Measurements from ENCODE around the gene RPS18.
A peak's percentile ranks its signal among the peaks of the same experiment; 100 is the strongest.
"Not testable (repeated sequence)": the region's sequence is repeated elsewhere in the genome, so short reads cannot be mapped to it uniquely, and the experiment has no call there.

The RPS18 gene

GRCh38 chr6:33251395-33252012, 20.4 kb upstream of the RPS18 start:
- peak; percentile 40 for DNase-seq (ENCODE audit: low read depth)
- no peak for TF ChIP-seq CTCF (conservative IDR thresholded peaks at IDR 0.05; ENCODE audit: control insufficient read depth, insufficient read depth, low read depth, low read length)
- H3K4me3 ChIP-seq (ENCODE audit: control insufficient read depth, low read depth, low read length): no peak overlapping the region

- peak; percentile 48 for DNase-seq (ENCODE audit: low read depth)
- no peak for TF ChIP-seq CTCF (conservative IDR thresholded peaks at IDR 0.05; ENCODE audit: control insufficient read depth, insufficient read depth, low read depth, low read length)
- H3K4me3 ChIP-seq (ENCODE audit: control insufficient read depth, low read depth, low read length): no peak overlapping the region
Measured at GRCh38 chr6:33252759-33253158, 19.1 kb upstream of the RPS18 start.

GRCh38 chr6:33254591-33254990, 17.3 kb upstream of the RPS18 start:
- no peak overlapping the region for H3K4me3 ChIP-seq (ENCODE audit: control insufficient read depth, low read depth, low read length)
- DNase-seq (ENCODE audit: low read depth): no peak
- TF ChIP-seq CTCF (conservative IDR thresholded peaks at IDR 0.05; ENCODE audit: control insufficient read depth, insufficient read depth, low read depth, low read length): no peak

- DNase-seq (ENCODE audit: low read depth): no peak
- no peak overlapping the region for H3K4me3 ChIP-seq (ENCODE audit: control insufficient read depth, low read depth, low read length)
- no peak for TF ChIP-seq CTCF (conservative IDR thresholded peaks at IDR 0.05; ENCODE audit: control insufficient read depth, insufficient read depth, low read depth, low read length)
Measured at GRCh38 chr6:33259032-33259431, 12.8 kb upstream of the RPS18 start.

- not testable (repeated sequence) for H3K4me3 ChIP-seq (ENCODE audit: control insufficient read depth, low read depth, low read length); DNase-seq (ENCODE audit: low read depth)
Measured at GRCh38 chr6:33262490-33262889, 9.4 kb upstream of the RPS18 start.

GRCh38 chr6:33264015-33264414, 7.9 kb upstream of the RPS18 start:
- H3K4me3 ChIP-seq (ENCODE audit: control insufficient read depth, low read depth, low read length): no peak overlapping the region
- no peak for TF ChIP-seq CTCF (conservative IDR thresholded peaks at IDR 0.05; ENCODE audit: control insufficient read depth, insufficient read depth, low read depth, low read length)
- no peak for DNase-seq (ENCODE audit: low read depth)

DNA sequence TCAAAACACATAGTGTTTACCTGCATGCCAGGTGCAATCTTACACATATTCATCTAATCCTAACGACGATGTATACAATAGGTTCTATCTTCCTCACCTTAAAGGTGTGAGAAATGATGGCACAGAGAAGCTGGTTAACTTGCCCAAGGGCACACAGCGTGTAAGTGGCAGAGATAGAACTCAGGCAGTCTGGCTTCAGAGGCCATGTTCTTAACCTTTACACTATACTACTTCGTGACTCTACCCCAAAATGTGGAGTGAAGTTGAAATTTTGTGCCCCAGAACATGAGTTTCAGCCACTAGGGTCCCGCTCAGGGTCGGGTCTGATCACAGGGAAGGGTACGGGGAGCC, 783 bp upstream of the RPS18 start:
- peak overlapping the region; percentile 100 for H3K4me3 ChIP-seq (ENCODE audit: control insufficient read depth, low read depth, low read length)
- peak; percentile 28 for DNase-seq (ENCODE audit: low read depth)
- no peak for TF ChIP-seq CTCF (conservative IDR thresholded peaks at IDR 0.05; ENCODE audit: control insufficient read depth, insufficient read depth, low read depth, low read length)
